ENCODE results near the gene SNRPN.

SNRPN gene

GRCh38 chr15:25022233-25022632 lies 67.4 kb downstream of the SNRPN start:
- H3K9me3 ChIP-seq (ENCODE audit: control insufficient read depth, low read length), result peaks cover 17% of the 10 kb centered on the region

More at GRCh38 chr15:25022233-25022632, 67.4 kb downstream of the SNRPN start:
- Histone ChIP-seq H3K36me3 (ENCODE audit: control insufficient read depth, insufficient read depth, low read length) (peaks cover 7% of the 10 kb centered on the region), H3K27me3 (replicated peaks; ENCODE audit: control insufficient read depth, insufficient read depth, low read length, poor library complexity, severe bottlenecking) (no peaks in the 10 kb centered on the region), H3K4me1 (ENCODE audit: control insufficient read depth, insufficient read depth, low read length, poor library complexity, severe bottlenecking) (no peaks in the 10 kb centered on the region), H3K27ac (ENCODE audit: insufficient read depth, low read length, poor library complexity, severe bottlenecking) (no peak overlapping the region), H3K4me3 (ENCODE audit: insufficient read depth, low read depth, low read length, poor library complexity, severe bottlenecking) (no peak overlapping the region)
- DNase-seq, result no peak

Measured in effector memory CD4-positive, alpha-beta T cell (primary cell).